Testis (tissue), 2 donors: ENCODE data around the gene MAPKAPK2.

Experiments
- CTCF ChIP-seq, 3 experiments: fragments of 450-650 bp in 2 of 3; fragments of 200-600 bp in 1 of 3; sonication (generic) in 1 of 3; IDR thresholded peaks; one replicate each; pipeline ENCODE4 v1.5.1; 2016 to 2019; ENCODE audit warnings: antibody characterized with exemption in 3 of 3, mild to moderate bottlenecking in 2 of 3, moderate library complexity in 1 of 3
- POLR2A ChIP-seq: fragments of 450-650 bp; IDR thresholded peaks from one replicate; pipeline ENCODE4 v1.6.1; 2017; ENCODE audit warnings: antibody characterized with exemption, mild to moderate bottlenecking, moderate library complexity

DNA sequence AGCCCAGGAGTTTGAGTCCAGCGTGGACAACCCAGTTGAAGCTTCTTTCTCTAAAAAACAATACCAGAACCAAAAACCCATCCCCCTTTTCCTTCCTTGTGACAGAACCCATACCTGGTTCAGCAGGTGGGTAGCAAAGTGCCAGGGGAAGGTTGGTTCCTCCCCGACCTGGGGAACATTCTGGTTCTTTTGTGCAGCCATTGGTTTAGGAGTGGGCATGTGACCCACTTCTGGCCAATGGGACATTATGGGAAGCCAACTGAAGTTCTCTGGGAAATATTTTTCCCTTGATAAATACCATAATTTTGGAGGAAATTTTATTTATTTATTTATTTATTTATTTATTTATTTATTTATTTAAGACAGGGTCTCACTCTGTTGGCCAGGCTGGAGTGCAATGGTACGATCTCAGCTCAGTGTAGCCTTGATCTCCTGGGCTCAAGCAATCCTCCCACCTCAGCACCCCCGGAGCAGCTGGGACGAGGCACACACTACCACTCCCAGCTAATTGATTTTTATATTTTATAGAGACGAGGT lies 15.8 kb upstream of the MAPKAPK2 start:
- TF ChIP-seq CTCF (IDR thresholded peaks at IDR 0.05) (no peak), POLR2A (no peak)
